DND-41 (cell line): ENCODE results near the gene IL3RA.

ENCODE experiments used
- EZH2 ChIP-seq: IDR thresholded peaks from 3 replicates; pipeline ENCODE4 v1.6.1; 2012; ENCODE audit warnings: borderline replicate concordance, low read depth, mild to moderate bottlenecking, moderate library complexity, low read length, inconsistent platforms; ENCODE audit not compliant: severe bottlenecking
- TF ChIP-seq, protein P1 (sequence below): IDR thresholded peaks from 2 replicates; pipeline ENCODE4 v1.5.1; 2012; ENCODE audit warnings: borderline replicate concordance, low read length, moderate library complexity, mild to moderate bottlenecking; ENCODE audit not compliant: poor library complexity, severe bottlenecking; ENCODE audit errors: extremely low read depth

- TF ChIP-seq, protein P1, sequence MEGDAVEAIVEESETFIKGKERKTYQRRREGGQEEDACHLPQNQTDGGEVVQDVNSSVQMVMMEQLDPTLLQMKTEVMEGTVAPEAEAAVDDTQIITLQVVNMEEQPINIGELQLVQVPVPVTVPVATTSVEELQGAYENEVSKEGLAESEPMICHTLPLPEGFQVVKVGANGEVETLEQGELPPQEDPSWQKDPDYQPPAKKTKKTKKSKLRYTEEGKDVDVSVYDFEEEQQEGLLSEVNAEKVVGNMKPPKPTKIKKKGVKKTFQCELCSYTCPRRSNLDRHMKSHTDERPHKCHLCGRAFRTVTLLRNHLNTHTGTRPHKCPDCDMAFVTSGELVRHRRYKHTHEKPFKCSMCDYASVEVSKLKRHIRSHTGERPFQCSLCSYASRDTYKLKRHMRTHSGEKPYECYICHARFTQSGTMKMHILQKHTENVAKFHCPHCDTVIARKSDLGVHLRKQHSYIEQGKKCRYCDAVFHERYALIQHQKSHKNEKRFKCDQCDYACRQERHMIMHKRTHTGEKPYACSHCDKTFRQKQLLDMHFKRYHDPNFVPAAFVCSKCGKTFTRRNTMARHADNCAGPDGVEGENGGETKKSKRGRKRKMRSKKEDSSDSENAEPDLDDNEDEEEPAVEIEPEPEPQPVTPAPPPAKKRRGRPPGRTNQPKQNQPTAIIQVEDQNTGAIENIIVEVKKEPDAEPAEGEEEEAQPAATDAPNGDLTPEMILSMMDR, result no peak
- no peak for TF ChIP-seq EZH2
These were observed 20.1 kb upstream of the IL3RA start for GRCh38 chrX:1316527-1316926.
